NCI-H2081 (cell line): ENCODE results near the gene ZBTB48.
A peak's percentile ranks its signal among the peaks of the same experiment; 100 is the strongest.

ENCODE experiments used
- DNase-seq, 2 experiments: peaks; one replicate each; lab custom pipeline; 2025; lab: John Stamatoyannopoulos, UW

Gene ZBTB48

DNA sequence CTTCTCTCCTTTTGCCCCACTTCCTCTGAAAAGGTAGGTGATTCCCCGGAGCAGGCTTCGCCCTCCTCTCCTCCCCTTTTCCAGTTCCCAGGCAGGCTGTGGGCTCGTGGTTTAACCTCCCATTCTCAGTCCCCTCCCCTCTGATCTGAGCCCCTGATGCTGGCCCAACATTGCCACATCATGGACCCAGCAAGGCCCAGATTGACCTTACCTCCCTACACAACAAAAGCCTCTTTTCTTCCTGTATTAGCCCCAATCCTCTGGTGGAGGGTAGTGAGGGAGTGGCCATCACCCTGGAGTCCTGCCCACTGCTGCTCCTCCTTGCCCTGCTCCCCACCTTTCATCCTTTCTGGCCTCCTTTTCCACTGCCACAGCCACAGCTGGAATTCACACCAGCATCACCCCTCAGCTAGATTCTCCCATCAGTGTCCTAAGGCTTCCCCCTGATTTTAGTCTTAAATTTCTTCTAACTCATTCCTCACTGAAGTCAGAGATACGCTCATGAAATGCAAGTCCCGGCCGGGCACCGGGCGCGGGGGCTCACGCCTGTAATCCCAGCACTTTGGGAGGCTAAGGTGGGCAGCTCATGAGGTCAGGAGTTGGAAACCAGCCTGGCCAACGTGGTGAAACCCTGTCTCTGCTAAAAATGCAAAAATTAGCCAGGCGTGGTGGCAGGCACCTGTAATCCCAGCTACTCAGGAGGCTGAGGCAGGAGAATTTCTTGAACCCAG, 7.0 kb upstream of the ZBTB48 start:
- no peak for DNase-seq

DNA sequence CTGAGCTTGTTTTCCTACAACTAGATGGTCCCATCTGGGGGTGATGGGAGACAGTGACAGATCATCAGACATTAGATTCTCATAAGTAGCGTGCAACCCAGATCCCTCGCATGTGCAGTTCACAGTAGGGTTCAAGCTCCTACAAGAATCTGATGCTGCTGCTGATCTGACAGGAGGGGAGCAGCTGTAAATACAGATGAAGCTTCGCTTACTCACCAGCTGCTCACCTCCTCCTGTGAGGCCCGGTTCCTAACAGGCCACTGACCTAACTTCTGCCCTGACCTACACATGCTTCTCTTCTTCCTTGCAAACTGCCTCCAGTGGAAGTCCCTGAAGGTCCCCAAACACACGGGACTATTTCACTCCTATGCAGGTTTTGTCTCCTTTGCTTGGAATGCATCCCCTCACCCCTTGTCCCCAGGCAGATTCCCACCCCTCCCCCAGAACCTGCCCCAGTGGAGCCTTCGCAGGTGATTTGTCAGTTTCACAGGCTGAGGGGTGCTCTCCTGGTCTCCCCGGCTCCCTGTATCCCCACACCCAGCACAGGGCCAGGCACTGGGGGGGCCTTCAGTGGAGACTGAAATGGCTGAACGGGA, 5.7 kb upstream of the ZBTB48 start:
- DNase-seq: no peak

DNA sequence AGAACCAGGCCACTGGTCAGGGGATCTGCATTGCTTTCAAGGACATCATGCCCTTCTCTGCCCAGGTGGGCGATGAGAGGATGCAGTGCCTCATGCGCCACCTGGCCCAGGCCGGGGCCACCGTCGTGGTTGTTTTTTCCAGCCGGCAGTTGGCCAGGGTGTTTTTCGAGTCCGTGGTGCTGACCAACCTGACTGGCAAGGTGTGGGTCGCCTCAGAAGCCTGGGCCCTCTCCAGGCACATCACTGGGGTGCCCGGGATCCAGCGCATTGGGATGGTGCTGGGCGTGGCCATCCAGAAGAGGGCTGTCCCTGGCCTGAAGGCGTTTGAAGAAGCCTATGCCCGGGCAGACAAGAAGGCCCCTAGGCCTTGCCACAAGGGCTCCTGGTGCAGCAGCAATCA, 5.0 kb upstream of the ZBTB48 start:
- DNase-seq: no peak

DNA sequence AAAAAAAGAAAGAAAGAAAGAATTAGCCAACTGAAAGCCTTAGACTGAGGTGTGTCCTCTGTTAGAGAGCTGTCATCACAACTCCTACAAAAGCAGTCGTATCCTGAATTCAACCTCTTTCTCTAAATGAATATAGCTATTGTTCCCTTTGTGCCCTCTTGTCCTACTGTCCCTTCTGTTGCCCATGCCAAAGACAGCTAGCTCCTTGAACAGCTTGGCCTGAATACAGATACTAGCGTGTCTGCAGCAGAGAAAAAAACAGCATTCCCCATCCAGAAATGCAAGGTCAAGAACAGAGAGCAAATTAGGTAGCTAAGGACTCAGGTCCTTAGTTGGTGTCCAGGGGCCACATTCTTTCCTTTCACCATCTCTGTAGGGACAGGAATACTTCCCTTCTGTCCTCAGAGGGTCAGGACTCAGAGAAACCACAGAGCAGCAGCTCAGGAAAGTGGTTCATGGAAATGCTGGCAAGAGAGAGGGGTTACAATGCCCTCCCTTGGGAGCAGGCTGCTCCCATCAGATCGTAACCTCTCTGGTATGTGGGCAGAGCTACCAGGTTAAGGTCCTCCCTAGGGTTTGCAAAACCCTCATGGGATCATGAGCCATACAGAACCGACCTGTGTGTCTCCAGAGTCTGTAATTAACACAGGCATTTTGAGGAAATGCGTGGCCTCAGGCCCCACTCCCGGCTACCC, 1.8 kb upstream of the ZBTB48 start:
- no peak for DNase-seq

DNA sequence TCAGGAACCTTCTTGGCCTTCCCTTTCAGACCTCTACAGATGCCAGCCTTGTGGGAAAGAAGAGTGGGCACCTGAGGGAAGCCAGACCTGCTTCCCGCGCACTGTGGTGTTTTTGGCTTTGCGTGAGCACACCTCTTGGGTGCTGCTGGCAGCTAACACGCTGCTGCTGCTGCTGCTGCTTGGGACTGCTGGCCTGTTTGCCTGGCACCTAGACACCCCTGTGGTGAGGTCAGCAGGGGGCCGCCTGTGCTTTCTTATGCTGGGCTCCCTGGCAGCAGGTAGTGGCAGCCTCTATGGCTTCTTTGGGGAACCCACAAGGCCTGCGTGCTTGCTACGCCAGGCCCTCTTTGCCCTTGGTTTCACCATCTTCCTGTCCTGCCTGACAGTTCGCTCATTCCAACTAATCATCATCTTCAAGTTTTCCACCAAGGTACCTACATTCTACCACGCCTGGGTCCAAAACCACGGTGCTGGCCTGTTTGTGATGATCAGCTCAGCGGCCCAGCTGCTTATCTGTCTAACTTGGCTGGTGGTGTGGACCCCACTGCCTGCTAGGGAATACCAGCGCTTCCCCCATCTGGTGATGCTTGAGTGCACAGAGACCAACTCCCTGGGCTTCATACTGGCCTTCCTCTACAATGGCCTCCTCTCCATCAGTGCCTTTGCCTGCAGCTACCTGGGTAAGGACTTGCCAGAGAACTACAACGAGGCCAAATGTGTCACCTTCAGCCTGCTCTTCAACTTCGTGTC, 995 bp upstream of the ZBTB48 start:
- no peak for DNase-seq

DNA sequence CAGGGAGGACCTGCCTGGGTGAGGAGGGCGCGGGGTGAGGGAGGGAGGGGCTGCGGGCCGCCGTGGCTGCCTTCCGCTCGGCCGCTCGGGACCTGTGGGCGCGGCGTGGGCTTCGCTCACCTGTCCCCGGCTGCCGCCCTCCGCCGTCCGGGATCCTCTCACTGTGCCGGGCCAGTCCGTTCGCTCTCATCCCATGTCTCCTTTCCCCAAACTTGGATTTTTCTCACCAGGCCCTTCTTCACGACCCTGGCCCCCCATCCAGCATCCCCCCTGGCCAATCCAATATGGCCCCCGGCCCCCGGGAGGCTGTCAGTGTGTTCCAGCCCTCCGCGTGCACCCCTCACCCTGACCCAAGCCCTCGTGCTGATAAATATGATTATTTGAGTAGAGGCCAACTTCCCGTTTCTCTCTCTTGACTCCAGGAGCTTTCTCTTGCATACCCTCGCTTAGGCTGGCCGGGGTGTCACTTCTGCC, 362 bp downstream of the ZBTB48 start:
- DNase-seq: no peak

DNA sequence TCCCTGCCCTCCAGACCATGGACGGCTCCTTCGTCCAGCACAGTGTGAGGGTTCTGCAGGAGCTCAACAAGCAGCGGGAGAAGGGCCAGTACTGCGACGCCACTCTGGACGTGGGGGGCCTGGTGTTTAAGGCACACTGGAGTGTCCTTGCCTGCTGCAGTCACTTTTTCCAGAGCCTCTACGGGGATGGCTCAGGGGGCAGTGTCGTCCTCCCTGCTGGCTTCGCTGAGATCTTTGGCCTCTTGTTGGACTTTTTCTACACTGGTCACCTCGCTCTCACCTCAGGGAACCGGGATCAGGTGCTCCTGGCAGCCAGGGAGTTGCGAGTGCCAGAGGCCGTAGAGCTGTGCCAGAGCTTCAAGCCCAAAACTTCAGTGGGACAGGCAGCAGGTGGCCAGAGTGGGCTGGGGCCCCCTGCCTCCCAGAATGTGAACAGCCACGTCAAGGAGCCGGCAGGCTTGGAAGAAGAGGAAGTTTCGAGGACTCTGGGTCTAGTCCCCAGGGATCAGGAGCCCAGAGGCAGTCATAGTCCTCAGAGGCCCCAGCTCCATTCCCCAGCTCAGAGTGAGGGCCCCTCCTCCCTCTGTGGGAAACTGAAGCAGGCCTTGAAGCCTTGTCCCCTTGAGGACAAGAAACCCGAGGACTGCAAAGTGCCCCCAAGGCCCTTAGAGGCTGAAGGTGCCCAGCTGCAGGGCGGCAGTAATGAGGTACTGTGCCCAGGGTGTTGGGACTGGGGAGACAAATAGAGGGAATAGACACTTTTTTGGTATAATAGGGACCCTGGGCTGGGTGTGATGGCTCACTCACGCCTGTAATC, 1.0 kb downstream of the ZBTB48 start:
- DNase-seq: no peak

DNA sequence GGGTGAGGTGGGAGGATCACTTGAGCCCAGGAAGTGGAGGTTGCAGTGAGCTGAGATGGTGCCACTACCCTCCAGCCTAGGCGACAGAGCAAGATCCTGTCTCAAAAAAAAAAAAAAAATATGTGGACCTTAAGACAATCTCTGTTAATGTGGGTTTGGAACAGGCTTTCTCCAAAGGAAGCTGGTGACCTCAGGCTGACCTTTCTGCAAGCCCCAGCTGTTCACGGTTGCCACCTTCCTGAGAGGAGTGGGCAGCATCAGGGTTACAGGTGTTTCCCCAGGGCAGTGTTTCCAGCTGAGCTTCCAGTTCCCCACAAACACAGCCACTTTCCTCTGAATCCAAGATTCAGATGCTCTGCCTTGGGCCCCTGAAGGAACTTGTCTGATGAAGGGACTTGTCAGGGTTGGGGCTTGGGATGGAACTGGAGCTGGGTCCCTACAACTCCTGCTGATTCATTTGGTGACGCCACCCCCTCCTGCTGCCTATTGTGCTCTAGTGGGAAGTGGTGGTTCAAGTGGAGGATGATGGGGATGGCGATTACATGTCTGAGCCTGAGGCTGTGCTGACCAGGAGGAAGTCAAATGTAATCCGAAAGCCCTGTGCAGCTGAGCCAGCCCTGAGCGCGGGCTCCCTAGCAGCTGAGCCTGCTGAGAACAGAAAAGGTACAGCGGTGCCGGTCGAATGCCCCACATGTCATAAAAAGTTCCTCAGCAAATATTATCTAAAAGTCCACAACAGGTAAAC, 1.9 kb downstream of the ZBTB48 start:
- peak in 1 of 2 experiments; percentile 33 for DNase-seq

DNA sequence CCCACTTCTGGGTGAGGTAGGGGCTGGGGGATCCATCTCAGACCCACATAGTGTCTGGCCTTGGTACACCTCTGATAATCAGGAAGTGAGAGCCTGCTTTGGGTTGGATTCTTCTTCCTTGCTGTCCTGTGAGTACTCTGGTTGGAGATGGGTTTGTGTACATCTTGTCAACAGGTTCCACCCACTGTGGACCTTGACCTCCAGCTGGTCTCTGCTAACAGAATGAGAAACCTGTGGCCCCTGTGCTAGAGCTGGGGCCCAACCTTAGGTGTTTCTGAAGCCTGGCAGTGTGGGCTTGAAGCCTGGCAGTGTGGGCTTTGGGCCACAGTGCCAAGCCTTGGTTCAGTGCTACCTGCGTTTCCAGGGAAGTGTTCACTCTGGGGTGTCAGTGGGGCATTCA, 2.6 kb downstream of the ZBTB48 start:
- no peak for DNase-seq

DNA sequence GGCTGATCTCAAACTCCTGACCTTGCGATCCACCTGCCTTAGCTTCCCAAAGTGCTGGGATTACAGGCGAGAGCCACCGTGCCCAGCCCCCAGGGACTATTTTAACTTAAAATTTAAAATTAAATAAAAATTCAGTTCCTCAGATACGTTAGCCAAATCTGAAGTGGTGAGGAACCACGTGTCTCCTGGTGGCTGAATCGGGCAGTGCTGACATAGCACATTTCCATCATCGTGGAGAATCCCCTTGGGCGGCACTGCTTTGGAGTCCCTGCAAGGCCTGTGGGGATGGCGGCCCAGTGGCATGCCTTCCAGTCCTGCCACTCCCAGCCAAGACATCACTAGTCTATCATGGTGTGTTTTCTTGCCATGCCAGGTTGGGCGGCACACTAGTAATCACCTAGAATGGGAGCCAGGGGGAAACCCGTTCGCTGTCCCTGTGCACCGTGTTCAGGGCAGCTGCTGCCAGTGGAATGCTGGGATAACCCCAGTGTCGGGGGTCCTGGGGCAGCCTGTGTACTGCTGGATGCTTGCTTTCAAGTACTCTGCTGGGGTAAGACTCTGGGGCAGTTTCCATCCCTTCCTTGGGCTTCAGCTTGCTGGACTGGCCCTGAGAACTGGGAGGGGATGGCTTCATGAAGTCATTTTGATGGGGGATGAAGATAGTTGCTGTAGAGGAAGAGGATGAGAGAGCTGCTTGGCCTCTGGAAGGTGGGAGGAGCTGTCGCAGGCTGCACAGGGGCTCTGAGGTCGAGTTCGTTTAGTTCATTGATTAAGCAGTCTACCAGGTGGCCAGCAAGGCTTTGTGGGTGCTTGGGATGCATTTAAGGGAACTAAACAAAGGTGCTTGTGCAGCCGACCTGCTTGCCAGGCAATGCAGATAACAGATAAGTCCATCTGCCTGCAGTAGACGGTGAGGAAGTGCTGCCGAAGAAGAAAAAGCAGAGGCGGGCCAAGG, 4.6 kb downstream of the ZBTB48 start:
- DNase-seq: no peak

DNA sequence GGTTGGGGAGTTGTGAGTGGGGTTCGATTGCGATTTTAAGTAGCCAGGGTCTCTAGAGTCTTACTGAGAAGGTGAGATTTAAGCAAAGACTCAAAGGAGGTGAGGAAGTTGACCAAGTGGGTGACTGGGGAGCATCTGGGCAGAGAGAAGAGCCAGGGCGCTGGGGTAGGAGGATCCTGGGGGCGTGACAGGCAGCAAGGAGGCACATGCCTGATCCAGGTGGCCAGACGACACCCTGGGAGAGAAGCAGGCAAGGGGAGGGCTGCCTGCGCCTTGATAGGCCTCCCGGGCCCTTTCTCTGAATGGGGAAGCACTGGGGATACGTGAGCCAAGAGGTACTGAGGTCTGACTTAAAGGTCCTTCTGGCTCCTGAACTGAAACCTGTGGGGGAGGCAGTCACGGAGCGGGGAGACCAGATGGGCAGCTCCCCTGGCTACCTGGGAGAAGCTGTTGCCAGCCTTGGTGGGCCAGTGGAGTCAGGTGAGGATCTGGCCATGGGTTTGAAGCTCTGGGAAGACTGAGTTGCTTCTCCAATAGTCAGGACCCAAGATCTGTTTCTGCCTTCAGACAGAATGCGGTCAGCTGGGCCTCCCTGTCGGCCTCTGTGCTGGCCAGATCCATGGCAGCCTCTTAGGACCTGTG, 5.4 kb downstream of the ZBTB48 start:
- DNase-seq: no peak

DNA sequence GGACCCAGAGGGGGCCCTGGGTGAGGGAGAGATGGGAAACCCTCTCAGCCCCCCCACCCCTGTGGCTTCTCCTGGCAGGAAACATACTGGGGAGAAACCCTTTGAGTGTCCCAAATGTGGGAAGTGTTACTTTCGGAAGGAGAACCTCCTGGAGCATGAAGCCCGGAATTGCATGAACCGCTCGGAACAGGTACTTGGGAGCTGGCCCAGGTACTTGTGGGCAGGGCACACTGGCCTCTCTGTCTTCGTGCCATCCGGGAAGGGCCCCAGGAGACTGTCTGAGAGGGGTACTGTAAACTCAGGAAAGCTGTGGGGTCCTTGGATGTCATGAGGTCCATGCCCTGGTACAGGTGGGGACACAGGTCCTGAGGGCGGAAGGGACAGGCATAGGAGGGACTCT, 6.0 kb downstream of the ZBTB48 start:
- no peak for DNase-seq

DNA sequence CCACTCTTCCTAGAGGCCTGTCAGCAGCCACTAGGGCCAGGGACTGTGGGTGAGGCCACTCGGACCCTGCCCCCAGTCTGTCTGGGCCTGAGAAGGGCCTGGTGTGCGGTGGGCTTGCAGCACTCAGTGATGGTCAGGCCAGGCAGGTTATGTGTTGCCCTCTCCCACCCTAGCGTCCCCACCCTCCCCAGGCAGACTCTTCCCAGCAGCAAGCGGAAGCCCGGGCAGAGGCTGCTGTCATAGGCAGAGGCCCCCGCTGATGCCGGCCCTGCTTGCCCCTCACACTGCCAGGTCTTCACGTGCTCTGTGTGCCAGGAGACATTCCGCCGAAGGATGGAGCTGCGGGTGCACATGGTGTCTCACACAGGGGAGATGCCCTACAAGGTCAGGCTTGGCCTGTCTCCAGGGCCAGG, 6.6 kb downstream of the ZBTB48 start:
- no peak for DNase-seq

DNA sequence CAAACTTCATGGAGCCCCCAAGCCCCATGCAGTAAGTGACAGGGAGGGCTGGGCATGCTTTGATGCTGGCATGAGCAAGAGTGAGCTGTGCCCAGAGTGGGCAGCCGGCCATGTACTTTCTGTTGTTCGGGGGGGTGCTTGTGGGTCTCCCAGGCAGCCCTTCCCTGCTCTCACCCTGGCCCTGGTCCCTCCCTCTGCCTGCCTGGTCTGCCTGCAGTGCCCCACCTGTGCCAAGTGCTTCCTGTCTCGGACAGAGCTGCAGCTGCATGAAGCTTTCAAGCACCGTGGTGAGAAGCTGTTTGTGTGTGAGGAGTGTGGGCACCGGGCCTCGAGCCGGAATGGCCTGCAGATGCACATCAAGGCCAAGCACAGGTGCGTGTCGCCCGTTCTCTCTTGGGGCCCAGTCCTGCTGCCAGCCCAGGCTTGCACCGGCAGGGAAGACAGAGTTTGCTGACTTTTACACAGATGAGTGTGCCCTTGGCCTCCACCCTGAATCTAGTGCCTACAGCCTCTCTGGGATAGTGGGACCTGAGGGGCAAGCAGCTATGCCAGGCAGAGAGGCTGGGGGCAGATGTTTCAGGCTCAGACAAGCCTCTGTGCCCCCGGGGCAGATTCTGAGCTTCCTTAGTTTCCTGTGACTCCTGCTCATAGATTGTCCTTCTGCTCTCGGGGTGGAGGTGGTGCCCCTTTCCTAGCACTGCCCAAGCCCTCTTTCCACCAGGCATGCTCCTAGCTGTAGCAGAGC, 7.6 kb downstream of the ZBTB48 start:
- DNase-seq: peak; percentile 38 to 73

DNA sequence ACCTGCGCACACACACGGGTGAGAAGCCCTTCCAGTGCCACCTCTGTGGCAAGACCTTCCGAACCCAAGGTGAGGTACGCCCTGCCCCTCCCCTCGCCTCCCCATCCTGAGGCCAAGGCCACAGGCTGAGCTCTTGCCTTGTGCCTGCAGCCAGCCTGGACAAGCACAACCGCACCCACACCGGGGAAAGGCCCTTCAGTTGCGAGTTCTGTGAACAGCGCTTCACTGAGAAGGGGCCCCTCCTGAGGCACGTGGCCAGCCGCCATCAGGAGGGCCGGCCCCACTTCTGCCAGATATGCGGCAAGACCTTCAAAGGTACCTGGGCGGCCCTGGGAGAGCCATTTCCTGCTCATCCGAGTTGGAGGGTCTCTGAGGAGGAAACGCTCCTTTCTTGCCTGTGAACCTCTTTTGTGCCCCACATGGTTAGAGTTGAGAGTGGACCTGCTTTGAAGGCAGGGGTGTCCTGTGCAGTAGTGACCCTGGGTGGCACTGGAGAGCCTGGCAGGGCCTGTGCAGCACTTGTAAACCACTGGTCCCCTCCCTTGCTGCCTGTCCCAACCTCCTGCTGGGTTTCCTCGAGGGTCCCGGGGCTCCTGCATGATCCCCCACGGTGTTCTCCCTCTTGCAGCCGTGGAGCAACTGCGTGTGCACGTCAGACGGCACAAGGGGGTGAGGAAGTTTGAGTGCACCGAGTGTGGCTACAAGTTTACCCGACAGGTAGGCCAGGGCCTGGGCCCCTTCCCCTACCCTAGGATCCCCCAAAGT, 8.5 kb downstream of the ZBTB48 start:
- no peak for DNase-seq

DNA sequence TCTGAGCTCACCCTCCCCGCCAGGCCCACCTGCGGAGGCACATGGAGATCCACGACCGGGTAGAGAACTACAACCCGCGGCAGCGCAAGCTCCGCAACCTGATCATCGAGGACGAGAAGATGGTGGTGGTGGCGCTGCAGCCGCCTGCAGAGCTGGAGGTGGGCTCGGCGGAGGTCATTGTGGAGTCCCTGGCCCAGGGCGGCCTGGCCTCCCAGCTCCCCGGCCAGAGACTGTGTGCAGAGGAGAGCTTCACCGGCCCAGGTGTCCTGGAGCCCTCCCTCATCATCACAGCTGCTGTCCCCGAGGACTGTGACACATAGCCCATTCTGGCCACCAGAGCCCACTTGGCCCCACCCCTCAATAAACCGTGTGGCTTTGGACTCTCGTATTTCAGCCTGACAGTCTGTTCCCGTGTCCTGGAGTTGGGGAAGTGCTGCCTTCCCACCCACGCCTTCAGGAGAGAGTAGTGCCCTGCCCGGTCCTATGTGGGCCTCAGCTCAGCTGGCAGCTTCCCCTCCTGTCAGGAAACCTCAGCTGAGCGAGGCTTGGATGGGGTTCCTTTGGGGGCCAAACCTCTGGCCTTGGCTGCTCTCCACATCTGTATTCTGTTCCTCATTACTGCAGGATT, 9.2 kb downstream of the ZBTB48 start:
- DNase-seq: no peak

DNA sequence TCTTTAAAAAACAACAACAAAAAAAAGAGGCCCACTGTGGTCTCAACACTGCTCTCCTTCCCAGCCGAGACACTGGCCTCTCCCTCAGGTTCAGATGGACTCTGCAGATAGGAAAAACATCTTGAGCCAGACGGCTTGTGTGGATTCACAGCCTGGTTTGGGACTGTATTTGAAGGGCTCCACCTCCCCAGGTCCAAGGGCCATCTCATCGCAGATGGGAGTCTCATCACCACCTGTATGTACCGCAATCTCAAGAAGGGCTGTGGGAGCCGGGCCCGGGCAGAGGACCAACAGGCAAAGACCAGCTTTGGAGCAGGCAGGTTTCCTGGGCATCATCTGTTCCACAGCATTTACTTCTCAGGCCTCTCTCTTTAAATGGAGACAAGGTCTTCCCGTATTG, 10.3 kb downstream of the ZBTB48 start:
- no peak for DNase-seq
